Left lung (tissue), 10 donors: ENCODE data around the gene BANF2. TPM values are rescaled to one million over a fixed set of nuclear protein-coding genes. Genes with fewer than 3 reads are reported as not detected.

ENCODE experiments used
- ATAC-seq: fragments of 200-7000 bp; cut with Tn5 transposase; one replicate; pipeline ENCODE4 v1.9.1; 2020; ENCODE audit warnings: moderate library complexity
- DNase-seq, 4 donors: peaks; one replicate each; pipeline ENCODE4 v3.0.0-alpha.2; 2013 to 2020
- H3K27ac ChIP-seq, 2 donors: fragments of 200-600 bp; sonication (generic) in 1 of 2; one replicate each; pipeline versions ENCODE4 v1.5.0 to v1.8.0; 2020 to 2021
- H3K27me3 ChIP-seq, 2 donors: fragments of 200-600 bp; sonication (generic) in 1 of 2; one replicate each; pipeline versions ENCODE4 v1.5.0 to v1.8.0; 2020 to 2021
- H3K36me3 ChIP-seq, 2 donors: fragments of 200-600 bp; sonication (generic) in 1 of 2; one replicate each; pipeline versions ENCODE4 v1.5.0 to v1.8.0; 2020 to 2021
- H3K4me1 ChIP-seq, 2 donors: fragments of 200-600 bp; one replicate each; pipeline ENCODE4 v1.8.0; 2021
- H3K4me3 ChIP-seq, 2 donors: fragments of 200-600 bp; sonication (generic) in 1 of 2; one replicate each; pipeline versions ENCODE4 v1.5.0 to v1.8.0; 2020 to 2021; ENCODE audit warnings: mild to moderate bottlenecking in 1 of 2
- H3K9me3 ChIP-seq, 2 donors: fragments of 200-600 bp; sonication (generic) in 1 of 2; one replicate each; pipeline versions ENCODE4 v1.5.0 to v1.8.0; 2020 to 2021
- CTCF ChIP-seq, 2 donors: fragments of 200-600 bp; sonication (generic) in 1 of 2; IDR thresholded peaks; one replicate each; pipeline versions ENCODE4 v1.5.0 to v1.8.0; 2021; ENCODE audit warnings: antibody characterized with exemption in 2 of 2
- intact Hi-C, 2 donors: fragments of 100-400 bp; cut with DNase I; formaldehyde crosslinking; loops; one replicate each; pipeline versions ENCODE4 v1.11.2 to v1.14.2; 2022
- polyA plus RNA-seq, 6 donors: library from polyadenylated mRNA; unstranded; fragments of 120-200 nt; gene quantifications; one replicate each; pipeline ENCODE4 v1.2.1, GENCODE V29; 2013; ENCODE audit not compliant: insufficient read length in 6 of 6
- total RNA-seq, 2 donors: library from RNA; stranded (reverse); fragmentation: NEBNext Ultra II Directional; extraction: Animal tissue kit (Norgen Biotek cat#: 25700); gene quantifications; one replicate each; pipeline ENCODE4 v1.2.1, GENCODE V29; 2021
- donor health status: DM: no; HTN: yes; CAD: no.
- donor health status: DM: no; HTN: no; CAD: no.

The BANF2 gene
- total and polyA plus RNA-seq, 8 donors, result not detected

- Histone ChIP-seq H3K36me3 (no peaks in the 10 kb centered on the region), H3K4me3 (no peak overlapping the region), H3K9me3 (no peaks in the 10 kb centered on the region), H3K27ac (no peak overlapping the region), H3K27me3 (no peaks in the 10 kb centered on the region), H3K4me1 (peaks cover 0 to 11% of the 10 kb centered on the region in 2 donors)
- intact Hi-C loops, result no loop called here
- no peak for TF ChIP-seq CTCF (IDR thresholded peaks at IDR 0.05)
- ATAC-seq (no peak), DNase-seq (no peak)
These were observed 52.7 kb downstream of the BANF2 start for GRCh38 chr20:17752459-17752858.

- no peak overlapping the region for H3K4me3 ChIP-seq
- ATAC-seq, result no peak
- no peaks in the 10 kb centered on the region for H3K27me3 ChIP-seq
- H3K36me3 ChIP-seq, result no peaks in the 10 kb centered on the region
- H3K4me1 ChIP-seq, result peaks cover 0 to 11% of the 10 kb centered on the region in 2 donors
- H3K9me3 ChIP-seq, result peaks cover 0 to 5% of the 10 kb centered on the region in 2 donors
- no peak overlapping the region for H3K27ac ChIP-seq
- DNase-seq, result no peak
- intact Hi-C loops, result no loop called here
- TF ChIP-seq CTCF (IDR thresholded peaks at IDR 0.05), result no peak
These were observed 53.8 kb downstream of the BANF2 start for GRCh38 chr20:17753516-17753915.

DNA sequence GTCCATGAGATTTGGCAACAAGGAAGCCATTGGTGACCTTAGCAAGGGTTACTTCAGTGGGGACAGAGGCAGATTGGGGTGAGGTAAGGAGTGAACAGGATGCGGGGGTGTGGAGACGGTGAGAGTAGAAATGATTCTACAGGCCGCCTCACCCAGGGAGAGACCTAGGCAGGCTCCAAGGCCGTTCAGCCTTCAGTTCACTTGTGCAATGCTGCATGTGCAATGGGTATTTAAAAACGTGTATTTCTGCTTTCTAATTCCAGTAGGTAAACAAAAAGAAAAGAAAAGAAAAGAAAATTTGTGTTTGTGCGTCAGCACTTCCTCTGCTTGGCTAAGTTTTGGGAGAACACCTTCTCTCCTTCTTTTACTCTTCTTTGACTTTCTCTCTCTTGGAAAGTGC is 56.8 kb downstream of the BANF2 start:
- no peaks in the 10 kb centered on the region for H3K36me3 ChIP-seq
- peaks cover 0 to 14% of the 10 kb centered on the region in 2 donors for H3K9me3 ChIP-seq
- H3K27me3 ChIP-seq, result no peaks in the 10 kb centered on the region
- TF ChIP-seq CTCF (IDR thresholded peaks at IDR 0.05), result no peak
- no peak overlapping the region for H3K27ac ChIP-seq
- ATAC-seq (no peak), DNase-seq (no peak)
- no peaks in the 10 kb centered on the region for H3K4me1 ChIP-seq
- intact Hi-C loops, result no loop called here
- no peak overlapping the region for H3K4me3 ChIP-seq

- Histone ChIP-seq H3K36me3 (no peaks in the 10 kb centered on the region), H3K27me3 (no peaks in the 10 kb centered on the region), H3K27ac (no peak overlapping the region), H3K9me3 (peaks cover 0 to 14% of the 10 kb centered on the region in 2 donors), H3K4me1 (no peaks in the 10 kb centered on the region), H3K4me3 (no peak overlapping the region)
- ATAC-seq (no peak), DNase-seq (no peak)
- intact Hi-C loops, result no loop called here
- no peak for TF ChIP-seq CTCF (IDR thresholded peaks at IDR 0.05)
These were observed 57.7 kb downstream of the BANF2 start for GRCh38 chr20:17757496-17757895.

DNA sequence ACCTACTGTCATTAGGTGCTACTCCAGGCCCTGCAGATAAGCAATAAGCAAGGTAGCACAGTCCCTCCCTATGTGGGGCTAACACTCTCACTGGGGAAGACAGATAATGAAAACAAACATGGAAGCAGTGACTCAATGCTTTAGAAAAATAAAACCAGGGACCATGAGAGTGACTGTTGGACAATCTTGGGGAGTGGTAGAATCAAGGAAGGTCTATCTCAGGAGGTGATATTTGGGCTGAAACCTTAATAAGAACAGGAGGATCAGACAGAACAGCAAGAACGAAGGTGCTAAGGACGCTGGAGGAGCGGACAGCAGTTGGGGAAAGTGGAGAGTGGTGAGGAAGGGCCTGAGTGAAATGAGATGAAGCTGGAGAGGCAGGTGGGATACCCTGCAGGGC is 58.2 kb downstream of the BANF2 start:
- H3K27me3 ChIP-seq, result no peaks in the 10 kb centered on the region
- ATAC-seq (no peak), DNase-seq (no peak)
- intact Hi-C loops, result no loop called here
- no peaks in the 10 kb centered on the region for H3K36me3 ChIP-seq
- peaks cover 0 to 14% of the 10 kb centered on the region in 2 donors for H3K9me3 ChIP-seq
- no peak for TF ChIP-seq CTCF (IDR thresholded peaks at IDR 0.05)
- H3K4me3 ChIP-seq, result no peak overlapping the region
- H3K27ac ChIP-seq, result no peak overlapping the region
- H3K4me1 ChIP-seq, result no peaks in the 10 kb centered on the region
